ENCODE measurements around the gene CDX1. TPM values are rescaled to one million over a fixed set of nuclear protein-coding genes. Genes with fewer than 3 reads are reported as not detected.

CDX1 gene
- total and polyA plus RNA-seq, 2 of the 8 experiments (the other 6 are each of a cell fraction or from before 2014, with no cell fraction given) = not detected

DNA sequence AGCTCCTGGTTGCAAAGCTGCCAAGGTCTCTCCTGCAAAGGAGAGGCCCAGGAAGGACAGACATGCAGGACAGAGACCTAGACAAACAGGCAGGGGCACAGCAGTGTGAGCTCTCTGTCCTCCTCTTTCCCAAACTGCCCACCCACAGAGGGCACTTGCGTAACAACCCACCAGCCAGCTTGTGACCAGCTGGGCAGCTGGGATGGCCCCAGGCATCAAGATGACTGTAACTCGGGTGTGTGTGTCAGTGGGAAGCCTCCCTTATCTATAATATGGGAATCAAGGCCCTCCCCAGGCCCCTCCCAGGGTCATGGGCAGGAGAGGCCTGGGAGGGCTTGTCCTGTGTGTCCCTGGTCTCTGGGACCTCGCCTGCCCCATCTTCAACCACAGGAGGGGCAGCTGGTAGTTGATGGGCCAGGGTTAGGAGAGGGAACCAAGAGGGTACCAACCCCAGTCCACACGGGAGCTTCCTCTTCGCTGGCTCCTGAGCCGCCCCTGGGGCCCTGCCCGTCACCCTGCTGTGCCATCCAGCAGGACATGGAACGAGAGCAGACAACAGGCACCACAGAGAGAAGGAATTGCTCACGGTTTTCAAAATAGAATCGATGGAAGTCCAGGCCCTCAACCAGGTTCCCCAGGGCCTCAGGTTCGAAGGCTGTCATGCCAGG is 61.2 kb downstream of the CDX1 start:
- Histone ChIP-seq H3K79me1 (ENCODE audit: low read depth, low read length) (no peaks in the 10 kb centered on the region), H4K91ac (replicated peaks; ENCODE audit: insufficient read length, low read length) (no peak overlapping the region), H2AK5ac (ENCODE audit: low read depth, low read length) (no peak overlapping the region), H3K18ac (ENCODE audit: extremely low read depth, low read length) (no peak overlapping the region), H4K20me1 (replicated peaks in 1 of 2; ENCODE audit: control insufficient read depth in 1 of 2, insufficient read depth in 2 of 2, low read length in 2 of 2) (no peaks in the 10 kb centered on the region), H3K9ac (replicated peaks in 1 of 4; ENCODE audit: extremely low read depth in 1 of 4, low read depth in 3 of 4, low read length in 3 of 4) (no peak overlapping the region), H2BK12ac (ENCODE audit: low read depth, low read length) (no peak overlapping the region), H3K27me3 (replicated peaks in 1 of 4; ENCODE audit: control insufficient read depth in 3 of 4, extremely low read depth in 1 of 4, insufficient read depth in 3 of 4, low read length in 3 of 4) (no peaks in the 10 kb centered on the region), H3K4me3 (ENCODE audit: extremely low read depth in 1 of 4, insufficient read depth in 2 of 4, low read depth in 3 of 4, low read length in 4 of 4) (no peak overlapping the region), H3K14ac (ENCODE audit: insufficient read length) (no peak overlapping the region), H3K4me2 (ENCODE audit: insufficient read depth in 1 of 2, low read depth in 2 of 2, low read length in 2 of 2) (no peak overlapping the region), H4K8ac (ENCODE audit: extremely low read depth, insufficient read depth, low read length) (no peak overlapping the region), H3K36me3 (ENCODE audit: control insufficient read depth in 2 of 4, insufficient read depth in 4 of 4, low read length in 3 of 4) (no peaks in the 10 kb centered on the region), H2BK120ac (replicated peaks; ENCODE audit: low read depth, low read length) (no peak overlapping the region), H3K23ac (ENCODE audit: insufficient read length) (no peak overlapping the region), H2BK20ac (ENCODE audit: low read length) (no peak overlapping the region), H3K4ac (replicated peaks; ENCODE audit: insufficient read length, low read depth, low read length) (no peak overlapping the region), H3K79me2 (ENCODE audit: control insufficient read depth in 1 of 2, insufficient read depth in 2 of 2, low read length in 2 of 2) (no peaks in the 10 kb centered on the region), H3K23me2 (ENCODE audit: low read depth, low read length) (no peaks in the 10 kb centered on the region), H3K9me3 (ENCODE audit: insufficient read depth in 2 of 2, low read depth in 1 of 2, low read length in 1 of 2) (no peaks in the 10 kb centered on the region), H3K56ac (replicated peaks; ENCODE audit: insufficient read length, low read depth, low read length) (no peak overlapping the region), H2BK5ac (ENCODE audit: low read depth, low read length) (no peak overlapping the region; the same call in 1 of the 2 replicates), H4K5ac (ENCODE audit: insufficient read length, low read depth, low read length) (no peak overlapping the region), H2AFZ (ENCODE audit: low read length) (no peak overlapping the region), H2BK15ac (ENCODE audit: low read length) (no peak overlapping the region; the same call in 1 of the 2 replicates), H3K27ac (ENCODE audit: low read depth, low read length) (no peak overlapping the region), H3K4me1 (replicated peaks in 1 of 4; ENCODE audit: control insufficient read depth in 3 of 4, insufficient read depth in 4 of 4, low read length in 3 of 4) (peaks cover 0 to 4% (median 0%) of the 10 kb centered on the region in 4 experiments; a peak in 1 of 7 replicates)
- WGBS, 2 experiments (ENCODE audit: extremely low coverage in 1 of 2, insufficient coverage in 1 of 2, insufficient read length in 1 of 2, insufficient replicate concordance in 2 of 2, low coverage in 1 of 2, low lambda C conversion rate in 2 of 2, missing lambda C conversion rate in 1 of 2) = 73% methylated on average over 11 of the region's 11 CpGs; no CpG with 5 or more reads in 1 of the 2 experiments
- TF ChIP-seq CEBPB (IDR thresholded peaks at IDR 0.05; ENCODE audit: low read depth, low read length) (peak; percentile 85), NANOG (IDR thresholded peaks at IDR 0.05; ENCODE audit: insufficient read depth, low read depth, low read length, poor library complexity, severe bottlenecking) (no peak)
- FAIRE-seq (no peak), DNase-seq (ENCODE audit: low read depth in 1 of 2, low spot score in 2 of 2) (no peak)
- CTCF ChIA-PET (ENCODE audit: partially characterized antibody) = interaction anchor here (0.7 to 1.9 kb wide), 12 partner anchors 9 to 129 kb away, joined by 3 to 8 read pairs (median 4); no protein-coding TSS in a partner anchor
- POLR2A ChIA-PET (ENCODE audit: partially characterized antibody) = no interaction called here

All from H1 (cell line).